ENCODE results near the gene BEGAIN. TPM values are rescaled to one million over a fixed set of nuclear protein-coding genes. Genes with fewer than 3 reads are reported as not detected.

BEGAIN gene
- total RNA-seq, 4 donors from 2014 or later = 0.47 to 1.5 (median 0.53) TPM; not detected in 1

DNA sequence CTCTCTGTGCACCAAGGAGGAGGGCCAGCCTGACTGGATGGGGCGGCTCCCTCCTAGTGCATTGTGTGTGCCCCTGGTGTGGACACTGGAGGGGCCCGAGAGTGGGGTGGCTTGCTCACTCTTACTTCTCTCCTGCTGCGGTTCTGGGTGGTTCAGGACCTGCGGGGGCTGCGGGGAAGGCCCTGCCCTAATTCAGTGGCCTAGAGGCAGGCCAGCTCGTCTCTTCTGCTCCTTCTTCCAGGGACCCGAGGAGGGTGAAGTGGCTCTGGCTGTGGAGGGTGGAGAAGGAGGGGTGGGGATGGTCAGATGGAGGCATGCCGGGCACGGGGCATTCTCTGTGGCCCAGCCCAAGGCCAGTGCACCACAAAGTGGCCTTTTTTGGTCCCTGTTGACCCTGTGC lies 87.1 kb downstream of the BEGAIN start:
- TF ChIP-seq, protein P1, sequence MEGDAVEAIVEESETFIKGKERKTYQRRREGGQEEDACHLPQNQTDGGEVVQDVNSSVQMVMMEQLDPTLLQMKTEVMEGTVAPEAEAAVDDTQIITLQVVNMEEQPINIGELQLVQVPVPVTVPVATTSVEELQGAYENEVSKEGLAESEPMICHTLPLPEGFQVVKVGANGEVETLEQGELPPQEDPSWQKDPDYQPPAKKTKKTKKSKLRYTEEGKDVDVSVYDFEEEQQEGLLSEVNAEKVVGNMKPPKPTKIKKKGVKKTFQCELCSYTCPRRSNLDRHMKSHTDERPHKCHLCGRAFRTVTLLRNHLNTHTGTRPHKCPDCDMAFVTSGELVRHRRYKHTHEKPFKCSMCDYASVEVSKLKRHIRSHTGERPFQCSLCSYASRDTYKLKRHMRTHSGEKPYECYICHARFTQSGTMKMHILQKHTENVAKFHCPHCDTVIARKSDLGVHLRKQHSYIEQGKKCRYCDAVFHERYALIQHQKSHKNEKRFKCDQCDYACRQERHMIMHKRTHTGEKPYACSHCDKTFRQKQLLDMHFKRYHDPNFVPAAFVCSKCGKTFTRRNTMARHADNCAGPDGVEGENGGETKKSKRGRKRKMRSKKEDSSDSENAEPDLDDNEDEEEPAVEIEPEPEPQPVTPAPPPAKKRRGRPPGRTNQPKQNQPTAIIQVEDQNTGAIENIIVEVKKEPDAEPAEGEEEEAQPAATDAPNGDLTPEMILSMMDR (IDR thresholded peaks at IDR 0.05) = no peak
- TF ChIP-seq POLR2A (IDR thresholded peaks at IDR 0.05) = no peak
- no peak overlapping the region for H3K4me3 ChIP-seq
- no peaks in the 10 kb centered on the region for H3K36me3 ChIP-seq
- intact Hi-C loops (cut with DNase I) = no loop called here
- no peaks in the 10 kb centered on the region for H3K9me3 ChIP-seq
- WGBS, 2 donors = 73% methylated on average over 2 of the region's 9 CpGs; no CpG with 5 or more reads in 1 of the 2 donors
- H3K27ac ChIP-seq = no peak overlapping the region
- no peaks in the 10 kb centered on the region for H3K27me3 ChIP-seq
- no peaks in the 10 kb centered on the region for H3K4me1 ChIP-seq
- DNase-seq = no peak

DNA sequence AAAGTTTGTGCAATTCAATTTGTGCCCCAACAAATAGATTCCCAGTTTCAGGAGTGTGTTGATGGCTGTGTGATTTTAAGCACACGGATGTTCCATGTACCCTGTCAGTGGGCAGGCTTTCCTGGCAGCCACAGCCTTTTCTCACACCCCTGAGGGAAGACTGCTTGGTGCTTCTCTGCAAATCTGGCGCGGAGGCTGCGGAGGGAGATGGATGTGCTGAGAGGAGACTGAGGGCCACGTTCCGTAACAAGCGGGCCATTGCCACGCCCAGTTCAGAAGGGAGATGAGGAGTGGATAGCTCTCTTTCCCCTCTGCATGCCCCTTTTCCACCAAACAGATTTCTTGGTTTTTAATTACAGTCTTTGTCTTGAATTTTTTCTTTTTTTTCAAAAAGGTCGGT lies 89.1 kb downstream of the BEGAIN start:
- Histone ChIP-seq H3K27me3 (no peaks in the 10 kb centered on the region), H3K4me3 (no peak overlapping the region), H3K9me3 (no peaks in the 10 kb centered on the region), H3K4me1 (no peaks in the 10 kb centered on the region), H3K27ac (no peak overlapping the region), H3K36me3 (no peaks in the 10 kb centered on the region)
- 83 to 88% methylated on average over 9 of the region's 9 CpGs for WGBS, 2 donors
- intact Hi-C loops (cut with DNase I) = no loop called here
- TF ChIP-seq, protein P1 (IDR thresholded peaks at IDR 0.05) = no peak
- no peak for TF ChIP-seq POLR2A (IDR thresholded peaks at IDR 0.05)
- DNase-seq = no peak

DNA sequence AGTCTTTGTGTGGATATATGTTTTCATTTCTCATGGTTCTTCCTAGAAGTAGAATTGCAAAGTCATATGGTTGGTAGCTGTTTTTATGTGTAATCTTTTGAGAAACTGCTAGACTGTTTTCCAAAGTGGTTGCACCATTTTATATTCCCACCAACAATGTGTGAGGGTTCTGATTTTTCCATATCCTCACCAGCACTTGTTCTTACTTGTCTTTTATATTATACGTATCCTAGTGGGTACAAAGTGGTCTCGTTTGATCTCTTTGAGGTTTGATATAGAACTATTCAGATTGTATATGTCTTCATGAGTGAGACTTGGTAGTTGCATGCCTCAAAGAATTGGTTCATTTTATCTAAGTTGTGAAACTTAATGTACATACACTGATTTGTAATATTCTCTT lies 91.3 kb downstream of the BEGAIN start:
- Histone ChIP-seq H3K27ac (no peak overlapping the region), H3K9me3 (no peaks in the 10 kb centered on the region), H3K4me3 (no peak overlapping the region), H3K36me3 (no peaks in the 10 kb centered on the region), H3K27me3 (no peaks in the 10 kb centered on the region), H3K4me1 (no peaks in the 10 kb centered on the region)
- intact Hi-C loops (cut with DNase I) = no loop called here
- 90 to 91% methylated on average over 2 of the region's 2 CpGs for WGBS, 2 donors
- TF ChIP-seq, protein P1 (IDR thresholded peaks at IDR 0.05) = no peak
- TF ChIP-seq POLR2A (IDR thresholded peaks at IDR 0.05) = no peak
- DNase-seq = no peak

DNA sequence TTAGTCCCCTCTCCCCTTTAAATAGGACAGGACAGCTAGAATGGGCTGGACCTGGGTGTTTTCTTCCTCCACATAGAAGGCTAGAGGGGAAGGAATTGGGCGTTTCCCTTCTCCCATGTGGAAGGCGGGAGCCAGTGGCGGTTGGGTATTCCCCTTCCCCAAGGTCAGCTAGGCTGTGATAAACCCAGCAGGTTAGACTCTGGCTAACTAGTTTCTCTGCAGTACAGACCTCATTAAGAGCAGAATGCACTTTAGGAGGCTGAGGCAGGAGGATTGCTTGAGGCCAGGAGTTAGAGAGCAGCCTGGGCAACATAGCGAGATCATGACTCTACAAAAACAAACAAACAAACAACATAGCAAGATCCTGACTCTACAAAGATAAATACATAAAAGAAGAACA lies 92.6 kb downstream of the BEGAIN start:
- Histone ChIP-seq H3K36me3 (no peaks in the 10 kb centered on the region), H3K27ac (no peak overlapping the region), H3K9me3 (no peaks in the 10 kb centered on the region), H3K4me1 (no peaks in the 10 kb centered on the region), H3K4me3 (no peak overlapping the region), H3K27me3 (no peaks in the 10 kb centered on the region)
- DNase-seq = no peak
- intact Hi-C loops (cut with DNase I) = no loop called here
- TF ChIP-seq, protein P1 (IDR thresholded peaks at IDR 0.05) = no peak
- no peak for TF ChIP-seq POLR2A (IDR thresholded peaks at IDR 0.05)
- 59 to 79% methylated on average over 3 to 4 of the region's 4 CpGs for WGBS, 2 donors

DNA sequence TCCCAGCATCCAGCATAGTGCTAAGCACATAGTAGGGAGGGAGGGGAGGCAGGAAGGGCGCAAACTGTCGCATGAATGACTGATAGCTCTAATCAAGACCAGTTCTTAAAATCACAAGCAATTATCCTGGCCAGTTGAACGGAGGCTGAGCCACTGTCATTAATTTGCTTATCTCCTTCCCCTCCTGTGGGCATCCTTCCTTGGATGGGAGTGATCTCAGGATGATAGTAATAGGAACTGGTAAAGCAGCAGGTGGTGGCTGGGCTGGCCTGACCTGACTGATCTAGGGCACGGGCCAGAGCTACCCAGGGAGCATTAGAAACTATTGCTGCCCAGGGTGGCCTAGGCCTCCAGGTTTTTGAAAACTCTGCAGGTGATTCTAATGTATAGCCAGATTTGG lies 97.0 kb downstream of the BEGAIN start:
- Histone ChIP-seq H3K36me3 (peaks cover 0 to 2% (median 0%) of the 10 kb centered on the region in 3 donors), H3K27me3 (no peaks in the 10 kb centered on the region), H3K9me3 (no peaks in the 10 kb centered on the region), H3K27ac (no peak overlapping the region), H3K4me3 (no peak overlapping the region), H3K4me1 (no peaks in the 10 kb centered on the region)
- no peak for DNase-seq
- TF ChIP-seq, protein P1 (IDR thresholded peaks at IDR 0.05) = no peak
- TF ChIP-seq POLR2A (IDR thresholded peaks at IDR 0.05) = no peak
- intact Hi-C loops (cut with DNase I) = no loop called here
- WGBS, 2 donors = 96 to 100% methylated on average over 2 to 4 of the region's 4 CpGs

All from esophagus squamous epithelium (tissue), 5 donors.